ENCODE results near the gene TENT5A. TPM values are rescaled to one million over a fixed set of nuclear protein-coding genes. Genes with fewer than 3 reads are reported as not detected.

The TENT5A gene
- total and polyA plus RNA-seq, 4 donors = 4.0 to 13.6 (median 11.4) TPM

GRCh38 chr6:81750681-81751387 is 1.6 kb downstream of the TENT5A start:
- Histone ChIP-seq H3K4me1 (ENCODE audit: control insufficient read depth in 4 of 4, insufficient read depth in 4 of 4, low read length in 3 of 4) (peaks cover 2 to 18% (median 10%) of the 10 kb centered on the region in 4 donors), H3K27ac (ENCODE audit: low read depth in 1 of 2, low read length in 2 of 2) (peak overlapping the region; percentile 99 to 100)

GRCh38 chr6:81750200-81750599 is 2.3 kb downstream of the TENT5A start:
- no peak for TF ChIP-seq CTCF (IDR thresholded peaks at IDR 0.05; ENCODE audit: low read depth, low read length, missing input control)
- Histone ChIP-seq H3K9me3 (ENCODE audit: control insufficient read depth in 4 of 4, low read length in 3 of 4) (no peaks in the 10 kb centered on the region), H3K36me3 (ENCODE audit: control insufficient read depth in 4 of 4, insufficient read depth in 3 of 4, low read depth in 1 of 4, low read length in 3 of 4) (peaks cover 2 to 16% (median 5%) of the 10 kb centered on the region in 4 donors), H3K4me1 (ENCODE audit: control insufficient read depth in 4 of 4, insufficient read depth in 4 of 4, low read length in 3 of 4) (peaks cover 2 to 18% (median 10%) of the 10 kb centered on the region in 4 donors), H3K9ac (ENCODE audit: low read depth in 1 of 2, low read length in 2 of 2) (peak overlapping the region; percentile 89 to 97), H3K27ac (ENCODE audit: low read depth in 1 of 2, low read length in 2 of 2) (peak overlapping the region; percentile 99 to 100), H3K4me3 (ENCODE audit: low read depth in 1 of 3, low read length in 3 of 3) (peak overlapping the region; percentile 54 to 90 (median 88)), H3K27me3 (ENCODE audit: control insufficient read depth in 4 of 4, insufficient read depth in 4 of 4, low read length in 3 of 4) (no peaks in the 10 kb centered on the region)
- DNase-seq (ENCODE audit: low spot score) = no peak
- WGBS = 16% methylated on average over 5 of the region's 5 CpGs

More at GRCh38 chr6:81750681-81751387, 1.6 kb downstream of the TENT5A start:
- Histone ChIP-seq H3K9me3 (ENCODE audit: control insufficient read depth in 4 of 4, low read length in 3 of 4) (no peaks in the 10 kb centered on the region), H3K9ac (ENCODE audit: low read depth in 1 of 2, low read length in 2 of 2) (peak overlapping the region; percentile 89 to 97), H3K4me3 (ENCODE audit: low read depth in 1 of 3, low read length in 3 of 3) (peak overlapping the region; percentile 54 to 90 (median 88)), H3K36me3 (ENCODE audit: control insufficient read depth in 4 of 4, insufficient read depth in 3 of 4, low read depth in 1 of 4, low read length in 3 of 4) (peaks cover 2 to 13% (median 3%) of the 10 kb centered on the region in 4 donors), H3K27me3 (ENCODE audit: control insufficient read depth in 4 of 4, insufficient read depth in 4 of 4, low read length in 3 of 4) (no peaks in the 10 kb centered on the region)
- DNase-seq (ENCODE audit: low spot score) = no peak
- 10% methylated on average over 12 of the region's 12 CpGs for WGBS
- TF ChIP-seq TAF1 (conservative IDR thresholded peaks at IDR 0.05) = peak; percentile 17
- TF ChIP-seq HNF4G (IDR thresholded peaks at IDR 0.05) = no peak
- TF ChIP-seq RXRA (IDR thresholded peaks at IDR 0.05) = no peak
- peak in 1 of 2 donors; percentile 9 for TF ChIP-seq JUND (IDR thresholded peaks at IDR 0.05)

GRCh38 chr6:81749707-81750106 is 2.8 kb downstream of the TENT5A start:
- 48% methylated on average over 5 of the region's 5 CpGs for WGBS
- Histone ChIP-seq H3K27me3 (ENCODE audit: control insufficient read depth in 4 of 4, insufficient read depth in 4 of 4, low read length in 3 of 4) (no peaks in the 10 kb centered on the region), H3K4me1 (ENCODE audit: control insufficient read depth in 4 of 4, insufficient read depth in 4 of 4, low read length in 3 of 4) (peaks cover 2 to 18% (median 10%) of the 10 kb centered on the region in 4 donors), H3K9ac (ENCODE audit: low read depth in 1 of 2, low read length in 2 of 2) (peak overlapping the region; percentile 89 to 97), H3K27ac (ENCODE audit: low read depth in 1 of 2, low read length in 2 of 2) (peak overlapping the region; percentile 99 to 100), H3K36me3 (ENCODE audit: control insufficient read depth in 4 of 4, insufficient read depth in 3 of 4, low read depth in 1 of 4, low read length in 3 of 4) (peaks cover 2 to 16% (median 5%) of the 10 kb centered on the region in 4 donors), H3K4me3 (ENCODE audit: low read depth in 1 of 3, low read length in 3 of 3) (peak overlapping the region; percentile 54 to 90 (median 88)), H3K9me3 (ENCODE audit: control insufficient read depth in 4 of 4, low read length in 3 of 4) (no peaks in the 10 kb centered on the region)
- TF ChIP-seq HNF4A (conservative IDR thresholded peaks at IDR 0.05) (peak in 1 of 2 donors; percentile 24), MAX (IDR thresholded peaks at IDR 0.05) (no peak), YY1 (IDR thresholded peaks at IDR 0.05) (no peak)
- DNase-seq (ENCODE audit: low spot score) = no peak

- H3K9ac ChIP-seq (ENCODE audit: low read depth in 1 of 2, low read length in 2 of 2) = peak overlapping the region in 1 of 2 donors; percentile 89
- DNase-seq (ENCODE audit: low spot score) = no peak
- no peaks in the 10 kb centered on the region for H3K9me3 ChIP-seq (ENCODE audit: control insufficient read depth in 4 of 4, low read length in 3 of 4)
- H3K4me3 ChIP-seq (ENCODE audit: low read depth in 1 of 3, low read length in 3 of 3) = peak overlapping the region in 1 of 3 donors; percentile 2
- H3K4me1 ChIP-seq (ENCODE audit: control insufficient read depth in 4 of 4, insufficient read depth in 4 of 4, low read length in 3 of 4) = peaks cover 2 to 18% (median 9%) of the 10 kb centered on the region in 4 donors
- no peaks in the 10 kb centered on the region for H3K27me3 ChIP-seq (ENCODE audit: control insufficient read depth in 4 of 4, insufficient read depth in 4 of 4, low read length in 3 of 4)
- WGBS = 34% methylated on average over 5 of the region's 5 CpGs
- H3K27ac ChIP-seq (ENCODE audit: low read depth in 1 of 2, low read length in 2 of 2) = no peak overlapping the region
- peaks cover 2 to 16% (median 5%) of the 10 kb centered on the region in 4 donors for H3K36me3 ChIP-seq (ENCODE audit: control insufficient read depth in 4 of 4, insufficient read depth in 3 of 4, low read depth in 1 of 4, low read length in 3 of 4)
- TF ChIP-seq FOXA2 (IDR thresholded peaks at IDR 0.05) = no peak
- TF ChIP-seq HNF4A (conservative IDR thresholded peaks at IDR 0.05) = no peak
- no peak for TF ChIP-seq SP1 (IDR thresholded peaks at IDR 0.05)
- no peak for TF ChIP-seq ZBTB33 (IDR thresholded peaks at IDR 0.05)
- TF ChIP-seq RXRA (IDR thresholded peaks at IDR 0.05) = no peak
- TF ChIP-seq MAX (IDR thresholded peaks at IDR 0.05) = no peak
- TF ChIP-seq REST (IDR thresholded peaks at IDR 0.05) = no peak
- TF ChIP-seq NR2F2 (IDR thresholded peaks at IDR 0.05) = no peak
- TF ChIP-seq JUND (IDR thresholded peaks at IDR 0.05) = no peak
- no peak for TF ChIP-seq FOXA1 (IDR thresholded peaks at IDR 0.05)
These were observed 3.5 kb downstream of the TENT5A start for GRCh38 chr6:81748994-81749393.

Measured in liver (tissue), 9 donors.